ENCODE data around the gene GCGR.

Gene GCGR

GRCh38 chr17:81852237-81852636 lies 48.3 kb downstream of the GCGR start:
- DNase-seq: no peak

- peak in 1 of 2 donors; percentile 16 for DNase-seq
These were observed 51.2 kb downstream of the GCGR start for GRCh38 chr17:81854974-81855774.

- no peak for DNase-seq
These were observed 54.4 kb downstream of the GCGR start for GRCh38 chr17:81858170-81858966.

DNA sequence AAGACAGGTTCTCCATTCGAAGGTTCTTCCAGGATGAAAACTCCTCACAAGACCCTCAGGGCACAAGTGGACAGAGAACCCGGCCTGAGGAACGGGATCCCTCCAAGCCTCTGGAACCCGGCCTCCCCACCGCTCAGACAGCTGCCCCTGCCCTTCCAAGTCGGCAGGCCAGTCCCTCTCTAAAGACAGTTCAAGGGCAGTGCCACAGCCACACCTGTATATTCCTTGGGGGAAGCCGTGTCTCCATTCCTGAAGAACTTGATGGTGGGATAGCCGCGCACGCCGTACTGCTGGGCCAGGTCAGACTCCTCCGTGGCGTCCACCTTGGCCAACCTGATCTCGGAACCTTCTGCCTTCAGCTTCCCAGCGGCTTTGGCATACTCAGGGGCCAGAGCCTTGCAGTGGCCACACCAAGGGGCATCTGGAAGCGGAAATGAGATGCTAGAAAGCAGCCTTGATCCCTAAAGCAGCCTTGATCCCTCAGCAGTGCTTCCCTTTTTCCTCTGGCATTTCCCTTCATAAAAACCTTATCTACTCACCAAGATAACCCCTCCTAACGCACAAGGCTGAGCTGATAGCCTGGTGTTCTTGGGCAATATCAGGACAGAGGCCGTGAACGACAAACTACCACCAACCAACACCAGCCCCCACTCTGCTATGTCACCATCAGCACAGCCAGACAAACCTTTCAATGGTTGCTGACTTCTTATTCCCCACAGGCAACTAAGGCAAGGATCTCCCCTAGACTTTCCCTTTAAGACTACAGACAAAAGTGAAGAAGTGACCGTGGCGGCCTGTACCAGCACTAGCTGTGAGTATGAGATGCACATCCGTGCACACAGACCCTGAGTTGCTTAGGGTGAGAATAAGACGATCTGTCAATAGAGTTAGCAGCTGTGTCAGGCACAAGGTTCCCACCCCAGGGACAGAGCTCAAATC lies 55.3 kb downstream of the GCGR start:
- DNase-seq: no peak

GRCh38 chr17:81859906-81860755 lies 56.2 kb downstream of the GCGR start, which contains the start of gene P4HB:
Gene P4HB (minus strand): TSS chr17:81860535. CDS start chr17:81860471, 64 bp downstream.
- no peak for DNase-seq

GRCh38 chr17:81860756-81861568 lies 57.0 kb downstream of the GCGR start:
- peak; percentile 100 for DNase-seq

GRCh38 chr17:81863123-81863675 lies 59.2 kb downstream of the GCGR start:
- no peak for DNase-seq
